NCI-H2196 treated with DMSO at 0.1 percent for 48 hours (cell line): ENCODE data around the gene LPCAT3.

Experiments used
- DNase-seq: peaks from one replicate; lab custom pipeline; 2025; ENCODE audit not compliant: unreplicated experiment; lab: John Stamatoyannopoulos, UW

LPCAT3 gene

DNA sequence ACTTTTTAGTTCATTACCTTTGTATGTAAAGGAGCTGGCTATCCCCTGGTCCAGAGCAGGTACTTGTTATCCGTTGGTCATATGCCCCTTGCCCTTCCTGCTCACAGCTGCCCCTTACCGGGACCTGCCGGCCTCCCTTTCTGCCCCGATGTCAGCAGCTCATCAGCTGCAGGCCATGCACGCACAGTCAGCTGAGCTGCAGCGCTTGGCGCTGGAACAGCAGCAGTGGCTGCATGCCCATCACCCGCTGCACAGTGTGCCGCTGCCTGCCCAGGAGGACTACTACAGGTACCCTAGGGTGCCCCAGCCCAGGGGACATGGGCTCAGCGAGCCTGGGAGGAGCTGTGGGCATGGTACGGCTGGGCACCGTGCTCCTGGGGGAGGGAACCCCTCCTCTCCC is 77.0 kb downstream of the LPCAT3 start:
- no peak for DNase-seq

- no peak for DNase-seq
Observed at GRCh38 chr12:6939191-6939540, 79.1 kb downstream of the LPCAT3 start.

- DNase-seq, result no peak
Observed at GRCh38 chr12:6938353-6939190, 79.7 kb downstream of the LPCAT3 start.

GRCh38 chr12:6937481-6938352 is 80.6 kb downstream of the LPCAT3 start:
- DNase-seq, result peak; percentile 70

DNA sequence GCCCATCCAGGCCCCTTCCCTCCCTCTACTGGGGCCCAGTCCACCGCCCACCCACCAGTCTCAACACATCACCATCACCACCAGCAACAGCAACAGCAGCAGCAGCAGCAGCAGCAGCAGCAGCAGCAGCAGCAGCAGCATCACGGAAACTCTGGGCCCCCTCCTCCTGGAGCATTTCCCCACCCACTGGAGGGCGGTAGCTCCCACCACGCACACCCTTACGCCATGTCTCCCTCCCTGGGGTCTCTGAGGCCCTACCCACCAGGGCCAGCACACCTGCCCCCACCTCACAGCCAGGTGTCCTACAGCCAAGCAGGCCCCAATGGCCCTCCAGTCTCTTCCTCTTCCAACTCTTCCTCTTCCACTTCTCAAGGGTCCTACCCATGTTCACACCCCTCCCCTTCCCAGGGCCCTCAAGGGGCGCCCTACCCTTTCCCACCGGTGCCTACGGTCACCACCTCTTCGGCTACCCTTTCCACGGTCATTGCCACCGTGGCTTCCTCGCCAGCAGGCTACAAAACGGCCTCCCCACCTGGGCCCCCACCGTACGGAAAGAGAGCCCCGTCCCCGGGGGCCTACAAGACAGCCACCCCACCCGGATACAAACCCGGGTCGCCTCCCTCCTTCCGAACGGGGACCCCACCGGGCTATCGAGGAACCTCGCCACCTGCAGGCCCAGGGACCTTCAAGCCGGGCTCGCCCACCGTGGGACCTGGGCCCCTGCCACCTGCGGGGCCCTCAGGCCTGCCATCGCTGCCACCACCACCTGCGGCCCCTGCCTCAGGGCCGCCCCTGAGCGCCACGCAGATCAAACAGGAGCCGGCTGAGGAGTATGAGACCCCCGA is 81.4 kb downstream of the LPCAT3 start:
- DNase-seq, result no peak

GRCh38 chr12:6936194-6936635 is 82.1 kb downstream of the LPCAT3 start:
- DNase-seq, result no peak

- no peak for DNase-seq
Observed at GRCh38 chr12:6935371-6936193, 82.7 kb downstream of the LPCAT3 start.

GRCh38 chr12:6934110-6934509 is 84.2 kb downstream of the LPCAT3 start:
- DNase-seq, result no peak

DNA sequence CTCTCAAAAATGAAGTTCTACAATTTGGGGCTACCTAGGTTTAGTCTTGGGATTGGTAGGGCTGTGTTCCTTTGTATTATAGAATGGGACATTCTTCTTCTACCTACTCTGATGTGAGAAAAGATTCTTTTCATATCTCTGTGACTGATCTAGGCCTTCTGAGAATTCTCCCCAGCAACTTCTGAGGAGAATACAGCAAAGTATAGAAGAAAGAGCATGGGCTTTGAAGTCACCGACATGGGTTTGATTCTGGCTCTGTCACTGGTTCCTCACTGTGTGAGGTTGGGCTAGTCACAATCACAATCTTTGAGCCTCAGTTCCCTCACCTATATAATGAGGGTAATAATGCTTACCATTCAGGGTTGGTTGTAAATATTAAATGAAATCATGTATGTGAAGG is 85.5 kb downstream of the LPCAT3 start:
- no peak for DNase-seq

DNA sequence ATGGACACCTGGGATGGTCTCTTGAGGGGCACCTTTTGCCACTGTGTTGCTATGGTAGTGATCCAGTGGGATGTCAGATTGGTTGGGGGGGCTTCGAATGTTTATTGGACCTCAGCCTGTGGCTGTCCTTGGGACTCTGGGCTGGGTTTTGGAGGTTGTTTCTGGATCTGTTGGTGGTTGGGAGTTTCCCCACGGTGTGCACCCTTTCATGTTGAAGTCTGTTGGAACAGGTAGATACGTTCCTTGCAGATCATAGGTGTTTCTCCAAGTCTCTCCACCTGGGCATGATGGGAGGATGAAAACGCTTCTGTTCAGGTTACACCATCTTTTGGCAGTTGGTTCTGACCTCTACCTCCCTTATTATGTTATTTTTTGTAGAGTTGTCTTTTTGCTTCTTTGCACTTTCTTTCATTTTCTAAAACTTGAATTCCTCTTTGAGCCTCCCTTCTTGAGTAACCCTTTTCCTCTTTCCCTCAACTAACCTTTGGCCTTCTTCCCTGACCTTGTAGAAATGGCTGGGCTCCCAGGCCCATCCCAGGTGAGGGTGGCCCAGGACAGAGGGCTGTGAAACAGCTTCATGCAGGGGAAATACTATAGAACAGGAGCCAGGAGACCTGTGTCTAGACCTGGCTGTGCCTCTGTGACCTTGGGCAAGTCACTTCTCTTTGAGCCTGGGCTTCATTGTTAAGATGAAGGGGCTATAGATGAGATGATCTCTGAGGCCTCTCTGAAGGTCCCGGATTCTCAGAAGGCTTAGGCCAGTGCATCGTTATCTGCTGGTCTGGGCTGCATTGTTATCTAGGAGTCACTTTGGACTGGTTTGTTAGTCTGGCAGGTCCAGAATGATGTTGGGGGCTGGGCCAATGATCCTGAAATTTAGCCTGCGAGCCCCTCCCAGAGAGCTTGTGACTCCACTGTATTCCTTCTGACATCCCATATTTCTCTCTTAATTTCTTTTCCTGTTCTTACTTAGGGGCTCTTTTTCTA is 88.5 kb downstream of the LPCAT3 start:
- DNase-seq, result no peak

DNA sequence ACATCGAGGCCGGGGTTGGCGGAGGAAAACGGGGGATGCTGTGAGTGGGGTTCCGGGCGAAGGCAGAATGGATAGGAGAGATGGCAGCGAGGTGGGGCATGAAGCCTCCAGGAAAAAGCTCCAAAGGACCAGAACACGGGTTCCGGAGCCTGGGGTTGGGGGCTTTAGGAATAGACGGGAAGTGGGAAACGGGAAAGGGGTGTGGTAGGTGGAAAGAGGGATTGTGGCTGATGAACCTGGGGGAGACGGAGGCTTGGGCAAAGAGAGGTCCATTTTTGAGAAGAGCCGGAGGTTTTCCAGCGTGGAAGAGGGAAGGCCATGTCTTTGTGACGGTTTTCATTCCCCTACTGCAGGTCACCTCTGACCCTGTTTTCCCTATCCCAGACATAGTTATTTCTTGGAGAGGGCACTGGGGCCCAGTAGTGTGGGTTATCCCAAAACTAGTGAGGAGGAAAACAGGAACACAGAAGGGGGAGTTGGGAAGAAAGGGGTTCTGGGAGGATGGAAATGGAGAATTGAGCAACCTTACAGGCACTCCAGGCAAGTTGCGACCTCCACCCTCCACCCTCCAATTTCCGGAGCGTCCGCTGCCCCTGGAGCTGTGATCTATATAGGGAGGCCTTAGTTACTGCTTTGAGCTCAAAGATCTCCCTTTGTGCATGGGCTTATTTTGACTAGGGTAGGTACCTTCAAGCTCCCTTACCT is 89.4 kb downstream of the LPCAT3 start:
- DNase-seq, result no peak

DNA sequence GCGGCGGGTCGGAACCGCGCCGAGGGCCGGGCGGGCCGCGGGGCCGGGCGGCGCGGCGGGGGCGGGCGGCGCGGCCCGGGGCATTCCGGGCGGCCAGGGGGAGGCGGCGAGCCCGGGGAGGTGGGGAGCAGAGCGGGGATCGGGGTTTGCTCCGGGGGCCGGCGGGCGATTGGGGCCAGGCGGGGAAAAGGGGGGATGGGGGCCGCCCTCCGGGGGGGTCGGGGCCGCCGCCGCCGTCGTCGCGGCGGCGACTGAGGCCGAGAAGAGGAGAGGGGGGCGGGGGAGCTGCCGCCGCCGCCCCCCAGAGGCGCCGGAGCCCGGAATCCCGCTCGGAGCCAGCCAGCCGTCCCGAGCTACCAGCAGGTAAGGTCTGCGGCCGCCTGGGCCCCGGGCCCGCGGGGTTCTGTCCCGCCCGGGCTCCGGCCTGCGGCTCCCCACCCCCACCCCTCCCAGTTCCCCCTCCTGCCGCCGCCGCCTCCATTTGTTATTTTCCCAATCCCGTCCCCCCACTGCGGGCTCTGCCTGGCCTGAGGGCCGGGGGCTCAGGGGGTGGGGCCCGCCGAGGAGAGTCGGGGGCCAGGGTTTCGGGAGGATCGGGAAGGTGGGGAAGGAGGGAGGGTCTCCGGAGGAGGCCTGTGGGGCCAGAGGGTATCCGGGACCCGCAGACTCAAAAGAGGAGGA is 90.1 kb downstream of the LPCAT3 start:
- no peak for DNase-seq

DNA sequence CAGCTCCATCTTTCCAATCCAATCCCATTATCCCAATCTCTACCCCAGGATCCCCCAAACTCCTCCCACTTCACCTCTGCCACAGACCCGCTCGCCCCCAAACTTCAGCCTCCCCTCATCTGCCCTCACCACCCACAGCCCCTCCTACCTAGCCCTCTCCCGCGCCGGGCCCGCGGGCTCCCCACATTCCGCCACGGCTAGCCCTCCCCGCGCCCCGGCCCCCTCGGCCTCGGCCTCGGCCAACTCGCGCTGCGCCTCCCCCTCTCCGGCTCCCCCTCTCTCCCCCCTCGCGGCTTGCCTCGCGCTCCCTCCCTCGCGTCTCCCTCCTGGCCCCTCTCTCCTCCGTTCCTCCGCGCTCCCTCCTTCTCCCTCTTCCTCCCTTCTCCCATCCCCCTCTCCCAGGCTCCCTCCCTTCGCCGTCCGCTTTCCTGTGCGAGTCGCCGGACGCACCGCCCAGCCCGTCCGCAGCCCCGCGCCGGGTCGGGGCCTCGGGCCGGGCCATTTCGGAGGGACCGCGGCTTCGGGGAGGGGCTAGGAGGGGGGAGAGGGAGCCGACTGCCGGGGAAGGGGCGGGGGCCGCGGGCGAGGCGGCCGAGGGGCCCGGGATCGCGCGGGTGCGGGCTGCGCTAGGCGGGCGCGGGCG is 90.8 kb downstream of the LPCAT3 start, which contains the start of gene ATN1:
Gene ATN1, plus strand, starts transcription at position 581 of the 643 bp plus-strand sequence. CDS start 6,043 bp downstream, outside the sequence.
- peak; percentile 12 for DNase-seq
